OCI-LY7 (cell line): ENCODE results near the gene SECISBP2.

Source experiments
- EZH2phosphoT487 ChIP-seq: fragments of 200-600 bp; sonication (generic); IDR thresholded peaks from 2 replicates; pipeline ENCODE4 v1.6.1; 2018; ENCODE audit warnings: low read depth, borderline replicate concordance, mild to moderate bottlenecking, mixed run types, antibody characterized with exemption, low read length, moderate library complexity, mixed read lengths
- TF ChIP-seq, protein P1 (sequence below): fragments of 200-600 bp; sonication (generic); conservative IDR thresholded peaks from 2 replicates; pipeline ENCODE4 v1.5.1; 2014; ENCODE audit warnings: mild to moderate bottlenecking, antibody characterized with exemption, low read length, moderate library complexity, mixed read lengths

DNA sequence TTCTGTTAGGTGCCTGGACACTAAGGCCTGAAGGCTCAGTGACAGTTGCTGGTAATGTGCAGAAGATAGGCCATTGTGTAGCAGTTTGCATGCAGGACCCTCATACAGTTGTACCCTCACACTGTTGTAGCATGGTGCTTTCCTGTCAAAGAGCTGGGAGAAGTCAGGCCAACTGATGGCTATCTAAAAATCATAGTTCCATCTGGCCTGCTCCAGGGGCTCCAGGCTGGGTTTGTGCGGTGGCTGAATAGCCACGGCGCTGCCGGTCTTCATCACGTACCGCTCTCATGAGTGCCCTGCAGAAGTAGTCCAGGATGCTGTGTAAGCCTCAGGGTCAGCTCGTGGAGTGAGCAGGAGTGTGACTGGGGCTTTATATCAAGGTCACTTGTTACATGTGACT is 12.2 kb downstream of the SECISBP2 start:
- TF ChIP-seq, protein P1, sequence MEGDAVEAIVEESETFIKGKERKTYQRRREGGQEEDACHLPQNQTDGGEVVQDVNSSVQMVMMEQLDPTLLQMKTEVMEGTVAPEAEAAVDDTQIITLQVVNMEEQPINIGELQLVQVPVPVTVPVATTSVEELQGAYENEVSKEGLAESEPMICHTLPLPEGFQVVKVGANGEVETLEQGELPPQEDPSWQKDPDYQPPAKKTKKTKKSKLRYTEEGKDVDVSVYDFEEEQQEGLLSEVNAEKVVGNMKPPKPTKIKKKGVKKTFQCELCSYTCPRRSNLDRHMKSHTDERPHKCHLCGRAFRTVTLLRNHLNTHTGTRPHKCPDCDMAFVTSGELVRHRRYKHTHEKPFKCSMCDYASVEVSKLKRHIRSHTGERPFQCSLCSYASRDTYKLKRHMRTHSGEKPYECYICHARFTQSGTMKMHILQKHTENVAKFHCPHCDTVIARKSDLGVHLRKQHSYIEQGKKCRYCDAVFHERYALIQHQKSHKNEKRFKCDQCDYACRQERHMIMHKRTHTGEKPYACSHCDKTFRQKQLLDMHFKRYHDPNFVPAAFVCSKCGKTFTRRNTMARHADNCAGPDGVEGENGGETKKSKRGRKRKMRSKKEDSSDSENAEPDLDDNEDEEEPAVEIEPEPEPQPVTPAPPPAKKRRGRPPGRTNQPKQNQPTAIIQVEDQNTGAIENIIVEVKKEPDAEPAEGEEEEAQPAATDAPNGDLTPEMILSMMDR: no peak
- TF ChIP-seq EZH2phosphoT487: no peak
